HCT116 (cell line): ENCODE results near the gene CXCR4. TPM values are rescaled to one million over a fixed set of nuclear protein-coding genes. Genes with fewer than 3 reads are reported as not detected.

Experiments
- ATAC-seq: fragments of 200-7000 bp; cut with Tn5 transposase; 2 replicates; pipeline ENCODE4 v1.9.1; 2020; ENCODE audit warnings: mild to moderate bottlenecking, moderate library complexity
- BruUV-seq: library from RNA; stranded (reverse); fragments of 400-500 nt; replicated peaks from 2 replicates; lab custom pipeline; 2021; lab: Mats Ljungman, UMichigan
- CTCF ChIA-PET: fragments of 300-600 bp; sonication (Branson Sonifier 250); formaldehyde crosslinking; loops from one replicate; lab custom pipeline; 2021; ENCODE audit warnings: antibody characterized with exemption; lab: Charles Lee
- POLR2A ChIA-PET: fragments of 300-600, 350-600 bp; sonication (Branson Sonifier 250); formaldehyde crosslinking; loops from one replicate; lab custom pipeline; 2021; ENCODE audit warnings: antibody characterized with exemption; lab: Charles Lee
- RAD21 ChIA-PET, 2 experiments: fragments of 300-600 bp; sonication (Branson Sonifier 250); formaldehyde crosslinking; loops; one replicate each; lab custom pipeline; 2023; ENCODE audit warnings: low total read pairs in 2 of 2; ENCODE audit not compliant: uncharacterized antibody in 2 of 2, unreplicated experiment in 2 of 2, low non-redundant PET in 1 of 2; lab: Charles Lee
- DNase-seq: peaks from one replicate; pipeline ENCODE4 v3.0.0-alpha.2; 2010; ENCODE audit warnings: low read depth, low spot score
- H2AFZ ChIP-seq: fragments of 200-600 bp; shearing (Covaris generic), sonication (generic); 2 replicates; pipeline ENCODE4 v1.6.1; 2017; ENCODE audit warnings: low read depth, mixed run types, mixed read lengths, antibody characterized with exemption, low read length; ENCODE audit not compliant: poor library complexity, severe bottlenecking
- H3K27ac ChIP-seq: 2 replicates; pipeline ENCODE4 v1.5.1; 2012; ENCODE audit warnings: low read depth, low read length
- H3K27me3 ChIP-seq: fragments of 200-600 bp; sonication (generic); 2 replicates; pipeline ENCODE4 v1.6.1; 2016; ENCODE audit warnings: mixed run types, low read length, mixed read lengths; ENCODE audit not compliant: insufficient read depth
- H3K36me3 ChIP-seq, 2 experiments: fragments of 200-500 bp in 1 of 2; fragments of 200-600 bp in 1 of 2; sonication (Bioruptor generic) in 1 of 2; sonication (generic) in 1 of 2; 2 replicates each; pipeline versions ENCODE4 v1.5.1 to v1.6.1; 2014 to 2016; ENCODE audit warnings: low read length in 2 of 2, inconsistent platforms in 1 of 2, mixed read lengths in 1 of 2, mixed run types in 1 of 2; ENCODE audit not compliant: insufficient read depth in 2 of 2, control insufficient read depth in 1 of 2
- H3K4me1 ChIP-seq, 2 experiments: fragments of 200-600 bp in 1 of 2; sonication (generic) in 1 of 2; 2 replicates each; pipeline versions ENCODE4 v1.5.1 to v1.6.1; 2012 to 2017; ENCODE audit warnings: low read length in 2 of 2, inconsistent platforms in 1 of 2, mild to moderate bottlenecking in 1 of 2, mixed read lengths in 1 of 2, mixed run types in 1 of 2, moderate library complexity in 1 of 2; ENCODE audit not compliant: insufficient read depth in 2 of 2, control insufficient read depth in 1 of 2
- H3K4me2 ChIP-seq: fragments of 200-600 bp; sonication (generic); 2 replicates; pipeline ENCODE4 v1.6.1; 2017; ENCODE audit warnings: mixed run types, low read length, mixed read lengths
- H3K4me3 ChIP-seq, 2 experiments: fragments of 200-600 bp in 1 of 2; sonication (generic) in 1 of 2; replicated peaks in 1 of 2; 2 replicates each; pipeline ENCODE4 v1.5.1; 2011 to 2016; ENCODE audit warnings: low read length in 2 of 2, control low read depth in 1 of 2, low read depth in 1 of 2, mild to moderate bottlenecking in 1 of 2, mixed read lengths in 1 of 2, mixed run types in 1 of 2
- H3K79me2 ChIP-seq: fragments of 200-600 bp; sonication (generic); 2 replicates; pipeline ENCODE4 v1.6.1; 2017; ENCODE audit warnings: mild to moderate bottlenecking, mixed run types, low read length, moderate library complexity, mixed read lengths; ENCODE audit not compliant: insufficient read depth
- H3K9ac ChIP-seq: fragments of 200-600 bp; sonication (generic); 2 replicates; pipeline ENCODE4 v1.6.1; 2016; ENCODE audit warnings: low read length, mixed read lengths
- H3K9me2 ChIP-seq: fragments of 200-600 bp; sonication (generic), shearing (Covaris generic); 2 replicates; pipeline ENCODE4 v1.6.1; 2017; ENCODE audit warnings: mixed run types, mild to moderate bottlenecking, moderate library complexity; ENCODE audit not compliant: insufficient read depth
- H3K9me3 ChIP-seq, 2 experiments: fragments of 200-500 bp in 1 of 2; fragments of 200-600 bp in 1 of 2; sonication (Bioruptor generic) in 1 of 2; sonication (generic) in 1 of 2; 2 replicates each; pipeline ENCODE4 v1.6.1; 2014 to 2017; ENCODE audit warnings: low read length in 2 of 2, mixed read lengths in 2 of 2, inconsistent platforms in 1 of 2, low read depth in 1 of 2, mild to moderate bottlenecking in 1 of 2, mixed run types in 1 of 2, moderate library complexity in 1 of 2; ENCODE audit not compliant: control insufficient read depth in 1 of 2, insufficient read depth in 1 of 2
- H4K20me1 ChIP-seq: fragments of 200-600 bp; sonication (generic), shearing (Covaris generic); 2 replicates; pipeline ENCODE4 v1.6.1; 2017; ENCODE audit warnings: mixed run types, mild to moderate bottlenecking, moderate library complexity; ENCODE audit not compliant: insufficient read depth
- CTCF ChIP-seq, 3 experiments: fragments of 200-600 bp in 1 of 3; sonication (generic) in 1 of 3; IDR thresholded peaks in 2 of 3; conservative IDR thresholded peaks in 1 of 3; 2 replicates each; pipeline ENCODE4 v1.5.1; 2012 to 2017; ENCODE audit warnings: low read depth in 2 of 3, low read length in 2 of 3, antibody characterized with exemption in 1 of 3, borderline replicate concordance in 1 of 3, control low read depth in 1 of 3, mild to moderate bottlenecking in 1 of 3, mixed read lengths in 1 of 3, mixed run types in 1 of 3, moderate library complexity in 1 of 3; ENCODE audit not compliant: insufficient read depth in 1 of 3
- POLR2AphosphoS5 ChIP-seq: IDR thresholded peaks from 2 replicates; pipeline ENCODE4 v1.6.1; 2011; ENCODE audit warnings: mild to moderate bottlenecking, low read depth, low read length, moderate library complexity
- intact Hi-C: fragments of 100-400 bp; cut with micrococcal nuclease; formaldehyde crosslinking; loops from 2 replicates; pipeline ENCODE4 v1.10.0; 2022
- total RNA-seq: library from RNA; stranded (reverse); gene quantifications from one replicate; pipeline ENCODE4 v1.2.1, GENCODE V29; 2021; ENCODE audit not compliant: unreplicated experiment
- TF ChIP-seq, protein P1 (sequence below): IDR thresholded peaks from 2 replicates; pipeline ENCODE4 v1.6.1; 2012; ENCODE audit warnings: low read depth

The CXCR4 gene
- total RNA-seq, 1 experiment from 2014 or later: 1.3 TPM

DNA sequence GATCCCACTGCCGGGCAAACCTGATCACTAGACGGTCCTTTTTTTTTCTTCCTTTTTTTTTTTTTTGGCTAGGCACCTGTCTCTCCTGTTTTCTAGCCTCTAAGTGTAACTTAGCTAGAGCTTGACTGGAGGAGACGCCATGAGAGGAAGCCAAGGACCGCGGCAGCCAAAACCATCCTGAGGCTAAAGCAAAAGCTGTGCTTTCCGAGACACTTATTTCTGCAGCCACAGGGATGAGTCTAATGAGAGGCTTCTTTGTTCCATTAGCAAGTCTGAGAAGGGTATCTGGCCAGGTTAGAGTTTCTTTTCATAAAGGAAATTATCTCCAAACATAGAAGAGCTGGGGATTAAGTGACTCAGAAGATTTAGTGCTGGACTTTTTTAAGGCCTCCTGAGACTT, 7.3 kb upstream of the CXCR4 start:
- DNase-seq (no peak), ATAC-seq (no peak)
- H4K20me1 ChIP-seq: no peaks in the 10 kb centered on the region
- H3K9me3 ChIP-seq: no peaks in the 10 kb centered on the region
- no TSS peak for BruUV-seq
- ChIA-PET POLR2A (no interaction called here), RAD21 (no interaction called here), CTCF (no interaction called here)
- H3K9ac ChIP-seq: no peak overlapping the region
- no peaks in the 10 kb centered on the region for H3K9me2 ChIP-seq
- H3K4me2 ChIP-seq: no peak overlapping the region
- peaks cover 41% of the 10 kb centered on the region for H3K27me3 ChIP-seq
- intact Hi-C loops: loop anchor here (10.0 kb wide), 1 partner anchor 250 kb away; no protein-coding TSS in a partner anchor
- H3K4me1 ChIP-seq: peaks cover 0 to 14% of the 10 kb centered on the region in 2 experiments; a peak in 1 of 4 replicates
- no peak overlapping the region for H3K27ac ChIP-seq
- no peaks in the 10 kb centered on the region for H3K79me2 ChIP-seq
- H3K36me3 ChIP-seq: no peaks in the 10 kb centered on the region
- H3K4me3 ChIP-seq: no peak overlapping the region
- TF ChIP-seq CTCF (IDR thresholded peaks at IDR 0.05 in 2 of 3, conservative IDR thresholded peaks at IDR 0.05 in 1 of 3; ENCODE audit: borderline replicate concordance in 1 of 3, insufficient read depth in 1 of 3, low read depth in 2 of 3, low read length in 2 of 3): no peak
- TF ChIP-seq, protein P1, sequence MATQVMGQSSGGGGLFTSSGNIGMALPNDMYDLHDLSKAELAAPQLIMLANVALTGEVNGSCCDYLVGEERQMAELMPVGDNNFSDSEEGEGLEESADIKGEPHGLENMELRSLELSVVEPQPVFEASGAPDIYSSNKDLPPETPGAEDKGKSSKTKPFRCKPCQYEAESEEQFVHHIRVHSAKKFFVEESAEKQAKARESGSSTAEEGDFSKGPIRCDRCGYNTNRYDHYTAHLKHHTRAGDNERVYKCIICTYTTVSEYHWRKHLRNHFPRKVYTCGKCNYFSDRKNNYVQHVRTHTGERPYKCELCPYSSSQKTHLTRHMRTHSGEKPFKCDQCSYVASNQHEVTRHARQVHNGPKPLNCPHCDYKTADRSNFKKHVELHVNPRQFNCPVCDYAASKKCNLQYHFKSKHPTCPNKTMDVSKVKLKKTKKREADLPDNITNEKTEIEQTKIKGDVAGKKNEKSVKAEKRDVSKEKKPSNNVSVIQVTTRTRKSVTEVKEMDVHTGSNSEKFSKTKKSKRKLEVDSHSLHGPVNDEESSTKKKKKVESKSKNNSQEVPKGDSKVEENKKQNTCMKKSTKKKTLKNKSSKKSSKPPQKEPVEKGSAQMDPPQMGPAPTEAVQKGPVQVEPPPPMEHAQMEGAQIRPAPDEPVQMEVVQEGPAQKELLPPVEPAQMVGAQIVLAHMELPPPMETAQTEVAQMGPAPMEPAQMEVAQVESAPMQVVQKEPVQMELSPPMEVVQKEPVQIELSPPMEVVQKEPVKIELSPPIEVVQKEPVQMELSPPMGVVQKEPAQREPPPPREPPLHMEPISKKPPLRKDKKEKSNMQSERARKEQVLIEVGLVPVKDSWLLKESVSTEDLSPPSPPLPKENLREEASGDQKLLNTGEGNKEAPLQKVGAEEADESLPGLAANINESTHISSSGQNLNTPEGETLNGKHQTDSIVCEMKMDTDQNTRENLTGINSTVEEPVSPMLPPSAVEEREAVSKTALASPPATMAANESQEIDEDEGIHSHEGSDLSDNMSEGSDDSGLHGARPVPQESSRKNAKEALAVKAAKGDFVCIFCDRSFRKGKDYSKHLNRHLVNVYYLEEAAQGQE: no peak
- no peak for TF ChIP-seq POLR2AphosphoS5
- no peak overlapping the region for H2AFZ ChIP-seq
